SK-N-SH treated with all-trans-retinoic acid at 6 μM for 48 hours (cell line): ENCODE data around the gene FCAMR.

ENCODE experiments used
- ATAC-seq: fragments of 200-7000 bp; cut with Tn5 transposase; 3 replicates; pipeline ENCODE4 v1.9.1; 2020; ENCODE audit warnings: mild to moderate bottlenecking, moderate library complexity
- ARNTL ChIP-seq: fragments of 450-650 bp; formaldehyde crosslinking; IDR thresholded peaks from 2 replicates; pipeline ENCODE4 v1.5.0; 2020; ENCODE audit warnings: low read depth, mild to moderate bottlenecking, moderate library complexity, borderline replicate concordance
- BACH2 ChIP-seq: fragments of 250-450 bp; sonication (Bioruptor Pico); IDR thresholded peaks from 2 replicates; pipeline ENCODE4 v1.9.0; 2021; ENCODE audit warnings: mild to moderate bottlenecking, borderline replicate concordance
- CSDC2 ChIP-seq: fragments of 250-450 bp; sonication (Bioruptor Pico); IDR thresholded peaks from 2 replicates; pipeline ENCODE4 v1.5.0; 2020; ENCODE audit warnings: mild to moderate bottlenecking, moderate library complexity
- ESRRG ChIP-seq: fragments of 250-450 bp; sonication (Bioruptor Pico); IDR thresholded peaks from 2 replicates; pipeline ENCODE4 v1.6.1; 2021; ENCODE audit warnings: mild to moderate bottlenecking
- GLIS3 ChIP-seq: fragments of 250-450 bp; sonication (Bioruptor Pico); IDR thresholded peaks from 2 replicates; pipeline ENCODE4 v1.5.0; 2020; ENCODE audit warnings: mild to moderate bottlenecking, moderate library complexity
- ISL1 ChIP-seq: fragments of 250-450 bp; sonication (Bioruptor Pico); IDR thresholded peaks from 2 replicates; pipeline ENCODE4 v2.1.2; 2022; ENCODE audit warnings: mild to moderate bottlenecking, moderate library complexity
- OSR1 ChIP-seq: fragments of 250-450 bp; sonication (Bioruptor Pico); IDR thresholded peaks from 2 replicates; pipeline ENCODE4 v1.8.0; 2022; ENCODE audit warnings: moderate library complexity, mild to moderate bottlenecking, inconsistent platforms
- PATZ1 ChIP-seq: fragments of 250-450 bp; sonication (Bioruptor Pico); IDR thresholded peaks from 2 replicates; pipeline ENCODE4 v1.8.0; 2020; ENCODE audit warnings: mild to moderate bottlenecking, moderate library complexity, borderline replicate concordance
- POU6F1 ChIP-seq: fragments of 250-450 bp; sonication (Bioruptor Pico); IDR thresholded peaks from 2 replicates; pipeline ENCODE4 v1.8.0; 2021; ENCODE audit warnings: low read depth, mild to moderate bottlenecking, moderate library complexity, borderline replicate concordance
- PPARA ChIP-seq: fragments of 250-450 bp; sonication (Bioruptor Pico); IDR thresholded peaks from 2 replicates; pipeline ENCODE4 v1.5.0; 2020; ENCODE audit warnings: mild to moderate bottlenecking, borderline replicate concordance
- RARB ChIP-seq: fragments of 250-450 bp; sonication (Bioruptor Pico); IDR thresholded peaks from 2 replicates; pipeline ENCODE4 v1.8.0; 2021; ENCODE audit warnings: mild to moderate bottlenecking, moderate library complexity
- SNAI2 ChIP-seq: fragments of 250-450 bp; sonication (Bioruptor Pico); IDR thresholded peaks from 2 replicates; pipeline ENCODE4 v1.5.0; 2020; ENCODE audit warnings: mild to moderate bottlenecking, moderate library complexity
- TCF4 ChIP-seq: fragments of 250-450 bp; sonication (Bioruptor Pico); IDR thresholded peaks from 2 replicates; pipeline ENCODE4 v1.8.0; 2021; ENCODE audit warnings: mild to moderate bottlenecking, moderate library complexity, borderline replicate concordance
- TOX ChIP-seq: fragments of 250-450 bp; sonication (Bioruptor Pico); IDR thresholded peaks from 2 replicates; pipeline ENCODE4 v1.8.0; 2021; ENCODE audit warnings: mild to moderate bottlenecking, moderate library complexity, borderline replicate concordance
- TSHZ2 ChIP-seq: fragments of 250-450 bp; sonication (Bioruptor Pico); IDR thresholded peaks from 2 replicates; pipeline ENCODE4 v1.5.0; 2020; ENCODE audit warnings: mild to moderate bottlenecking, moderate library complexity
- ZC3H10 ChIP-seq: fragments of 250-450 bp; sonication (Bioruptor Pico); IDR thresholded peaks from 2 replicates; pipeline ENCODE4 v1.5.1; 2021; ENCODE audit warnings: mild to moderate bottlenecking, moderate library complexity
- ZFP3 ChIP-seq: fragments of 250-450 bp; sonication (Bioruptor Pico); IDR thresholded peaks from 2 replicates; pipeline ENCODE4 v1.5.0; 2020; ENCODE audit warnings: mild to moderate bottlenecking, moderate library complexity
- ZFP30 ChIP-seq: fragments of 450-650 bp; formaldehyde crosslinking; IDR thresholded peaks from 2 replicates; pipeline ENCODE4 v1.5.0; 2022; ENCODE audit warnings: mild to moderate bottlenecking, moderate library complexity
- ZNF565 ChIP-seq: fragments of 450-650 bp; formaldehyde crosslinking; conservative IDR thresholded peaks from 2 replicates; pipeline ENCODE4 v1.5.0; 2020; ENCODE audit warnings: low read depth, mild to moderate bottlenecking, moderate library complexity
- ZNF70 ChIP-seq: fragments of 450-650 bp; formaldehyde crosslinking; IDR thresholded peaks from 2 replicates; pipeline ENCODE4 v1.5.0; 2020; ENCODE audit warnings: mild to moderate bottlenecking, moderate library complexity
- ZNF8 ChIP-seq: fragments of 450-650 bp; formaldehyde crosslinking; IDR thresholded peaks from 2 replicates; pipeline ENCODE4 v1.5.0; 2020; ENCODE audit warnings: mild to moderate bottlenecking, moderate library complexity

Gene FCAMR

GRCh38 chr1:206967096-206967849 lies 3.0 kb downstream of the FCAMR start:
- TF ChIP-seq PPARA (CRISPR knock-in tag) = no peak
- TF ChIP-seq ARNTL = no peak
- TF ChIP-seq RARB = no peak
- TF ChIP-seq ZFP30 (CRISPR knock-in tag) = no peak
- TF ChIP-seq SNAI2 = no peak
- TF ChIP-seq OSR1 = no peak
- ATAC-seq = no peak

- ATAC-seq = no peak
- TF ChIP-seq ESRRG (no peak), ARNTL (no peak), TSHZ2 (CRISPR knock-in tag) (no peak), PATZ1 (CRISPR knock-in tag) (no peak), BACH2 (CRISPR knock-in tag) (no peak), ZNF8 (no peak), GLIS3 (CRISPR knock-in tag) (no peak), RARB (no peak), ZNF565 (no peak), TCF4 (CRISPR knock-in tag) (no peak)
- TF ChIP-seq, all 23 proteins: peak for 0
Measured at GRCh38 chr1:206965781-206966180, 4.5 kb downstream of the FCAMR start.

- ATAC-seq = no peak
- no peak for TF ChIP-seq ZNF8
- TF ChIP-seq TCF4 (CRISPR knock-in tag) = no peak
- no peak for TF ChIP-seq RARB
- TF ChIP-seq TOX = no peak
Measured at GRCh38 chr1:206963740-206964139, 6.5 kb downstream of the FCAMR start.

- TF ChIP-seq ZNF70 = no peak
- no peak for TF ChIP-seq CSDC2 (CRISPR knock-in tag)
- no peak for TF ChIP-seq TOX
- TF ChIP-seq ZNF565 = no peak
- TF ChIP-seq ZNF8 = no peak
- TF ChIP-seq GLIS3 (CRISPR knock-in tag) = no peak
- no peak for TF ChIP-seq TSHZ2 (CRISPR knock-in tag)
- no peak for TF ChIP-seq POU6F1 (CRISPR knock-in tag)
- no peak for TF ChIP-seq OSR1
- no peak for TF ChIP-seq SNAI2
- TF ChIP-seq ZFP30 (CRISPR knock-in tag) = no peak
- TF ChIP-seq PATZ1 (CRISPR knock-in tag) = no peak
- no peak for TF ChIP-seq ARNTL
- TF ChIP-seq RARB = no peak
- no peak for TF ChIP-seq ISL1 (CRISPR knock-in tag)
- TF ChIP-seq ZC3H10 (CRISPR knock-in tag) = no peak
- TF ChIP-seq ZFP3 (CRISPR knock-in tag) = no peak
- TF ChIP-seq, all 23 proteins: peak for 0
- no peak for ATAC-seq
Measured at GRCh38 chr1:206963119-206963712, 7.0 kb downstream of the FCAMR start.
